ENCODE results near the gene ERBIN. TPM values are rescaled to one million over a fixed set of nuclear protein-coding genes. Genes with fewer than 3 reads are reported as not detected.

The ERBIN gene
- total and polyA plus RNA-seq, 2 of the 4 experiments (the other 2 are of a cell fraction): 25.8 to 70.1 TPM

GRCh38 chr5:65952259-65952658 is 25.9 kb downstream of the ERBIN start:
- Histone ChIP-seq H3K4me2 (ENCODE audit: low read depth, low read length) (no peak overlapping the region; the same call in 1 of the 2 replicates), H3K14ac (replicated peaks; ENCODE audit: low read depth, low read length) (no peak overlapping the region), H3K23ac (ENCODE audit: low read depth, low read length) (no peak overlapping the region), H2AK5ac (ENCODE audit: low read depth, low read length) (no peak overlapping the region), H3K4me3 (ENCODE audit: insufficient read depth, low read depth, low read length) (no peak overlapping the region), H3K56ac (ENCODE audit: extremely low read depth, insufficient read depth, low read length) (no peak overlapping the region), H3K27ac (ENCODE audit: insufficient read depth, low read length) (no peak overlapping the region), H2AFZ (replicated peaks; ENCODE audit: low read length, poor library complexity) (no peak overlapping the region), H3K4ac (ENCODE audit: low read depth, low read length) (no peak overlapping the region), H3K18ac (ENCODE audit: low read depth, low read length) (no peak overlapping the region), H3K27me3 (ENCODE audit: control insufficient read depth, insufficient read depth, low read length) (no peaks in the 10 kb centered on the region), H2BK120ac (ENCODE audit: low read depth, low read length) (no peak overlapping the region), H4K91ac (ENCODE audit: insufficient read depth, low read depth, low read length) (no peak overlapping the region), H3K9me1 (ENCODE audit: insufficient read depth, low read length) (peaks cover 18% of the 10 kb centered on the region), H3K36me3 (ENCODE audit: control insufficient read depth, insufficient read depth, low read length) (no peaks in the 10 kb centered on the region), H3K79me1 (ENCODE audit: low read depth in 1 of 2, low read length in 2 of 2) (peaks cover 5 to 67% of the 10 kb centered on the region in 2 experiments; a peak in 2 of 4 replicates), H4K5ac (ENCODE audit: low read depth, low read length) (no peak overlapping the region), H2AK9ac (replicated peaks; ENCODE audit: low read depth, low read length, poor library complexity) (no peak overlapping the region), H2BK15ac (ENCODE audit: low read depth, low read length) (no peak overlapping the region), H4K8ac (ENCODE audit: low read depth in 2 of 2, low read length in 2 of 2) (no peak overlapping the region), H2BK5ac (ENCODE audit: low read depth, low read length, poor library complexity, severe bottlenecking) (no peak overlapping the region), H3K9ac (ENCODE audit: low read depth, low read length) (peak overlapping the region; percentile 43; the same call in 1 of the 2 replicates), H3K4me1 (ENCODE audit: control insufficient read depth, insufficient read depth, low read length) (peaks cover 18% of the 10 kb centered on the region), H3K9me3 (ENCODE audit: control insufficient read depth, insufficient read depth, low read length) (no peaks in the 10 kb centered on the region), H4K20me1 (ENCODE audit: insufficient read depth, low read length) (peaks cover 95% of the 10 kb centered on the region), H2BK20ac (ENCODE audit: low read depth, low read length) (no peak overlapping the region)
- ATAC-seq (ENCODE audit: low read depth) (no peak), DNase-seq (no peak)
- POLR2A ChIA-PET (ENCODE audit: unreplicated experiment): no interaction called here
- in situ Hi-C loops (cut with MboI; ENCODE audit: low sequenced_read_pairs) (no loop called here), dilution Hi-C loops (cut with HindIII; ENCODE audit: low sequenced_read_pairs, unreplicated experiment) (no loop called here), intact Hi-C loops (cut with micrococcal nuclease) (no loop called here)
- TF ChIP-seq FOS (IDR thresholded peaks at IDR 0.05; ENCODE audit: low read depth, low read length) (no peak), POLR2A (IDR thresholded peaks at IDR 0.05; ENCODE audit: low read depth, low read length) (no peak), RAD21 (IDR thresholded peaks at IDR 0.05; ENCODE audit: low read length) (no peak), CTCF (conservative IDR thresholded peaks at IDR 0.05; ENCODE audit: low read depth, low read length) (no peak), USF2 (IDR thresholded peaks at IDR 0.05; ENCODE audit: low read depth, low read length) (no peak), MXI1 (IDR thresholded peaks at IDR 0.05; ENCODE audit: borderline replicate concordance, low read depth, low read length) (no peak), NFE2L2 (IDR thresholded peaks at IDR 0.05; ENCODE audit: low read depth, low read length) (no peak), ELK1 (IDR thresholded peaks at IDR 0.05; ENCODE audit: borderline replicate concordance, low read depth, low read length) (no peak), RCOR1 (IDR thresholded peaks at IDR 0.05; ENCODE audit: insufficient replicate concordance, low read length) (no peak), CEBPB (IDR thresholded peaks at IDR 0.05; ENCODE audit: low read depth, low read length) (no peak), MAFK (IDR thresholded peaks at IDR 0.05; ENCODE audit: low read depth, low read length) (no peak), SMC3 (IDR thresholded peaks at IDR 0.05; ENCODE audit: low read depth, low read length) (no peak), CHD1 (IDR thresholded peaks at IDR 0.05; ENCODE audit: low read depth, low read length) (no peak)
- no TSS peak for BruUV-seq (replicated peaks)
- no CpG with 5 or more reads among the region's 1 CpG for WGBS, 2 experiments (ENCODE audit: extremely low coverage in 2 of 2, insufficient read length in 1 of 2)
- CTCF ChIA-PET: no interaction called here
